GM19239 (cell line): ENCODE results near the gene IL4I1.
"Not testable (repeated sequence)": the region's sequence is repeated elsewhere in the genome, so short reads cannot be mapped to it uniquely, and the experiment has no call there.

Experiments used
- DNase-seq: peaks from one replicate; pipeline ENCODE4 v3.0.0; 2011; ENCODE audit warnings: low spot score; ENCODE audit not compliant: insufficient read length
- FAIRE-seq: peaks from 2 replicates; lab custom pipeline; 2011; peaks lifted over from hg19 to GRCh38; lab: Jason Lieb, UNC

The IL4I1 gene

DNA sequence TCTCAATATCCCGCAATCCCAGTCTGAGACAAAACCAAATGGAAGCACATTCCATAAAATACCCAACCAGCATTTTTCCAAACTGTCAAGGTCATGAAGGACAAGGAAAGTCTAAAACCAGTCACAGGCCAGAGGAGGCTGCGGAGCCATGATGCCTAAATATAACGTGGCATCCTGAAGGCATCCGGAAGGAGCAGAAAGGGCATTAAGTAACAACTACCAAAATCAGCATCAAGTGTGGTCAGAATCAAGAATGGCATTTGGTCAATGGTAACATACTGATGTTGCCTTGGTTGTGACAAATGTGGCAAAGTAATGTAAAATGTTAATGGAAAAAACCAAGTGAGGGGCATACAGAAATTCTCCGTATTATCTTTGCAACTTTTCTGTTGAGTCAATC lies 28.8 kb upstream of the IL4I1 start:
- FAIRE-seq (no peak), DNase-seq (no peak)

DNA sequence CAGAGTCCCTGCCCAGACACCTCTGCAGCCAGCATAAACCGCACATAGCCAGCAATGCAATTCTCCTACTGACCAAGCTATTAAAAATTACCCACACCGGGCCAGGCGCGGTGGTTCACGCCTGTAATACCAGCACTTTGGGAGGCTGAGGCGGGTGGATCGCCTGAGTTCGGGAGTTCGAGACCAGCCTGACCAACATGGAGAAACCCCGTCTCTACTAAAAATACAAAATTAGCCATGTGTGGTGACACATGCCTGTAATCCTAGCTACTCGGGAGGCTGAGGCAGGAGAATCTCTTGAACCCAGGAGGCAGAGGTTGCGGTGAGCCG lies 28.2 kb upstream of the IL4I1 start:
- not testable (repeated sequence) for FAIRE-seq, DNase-seq

DNA sequence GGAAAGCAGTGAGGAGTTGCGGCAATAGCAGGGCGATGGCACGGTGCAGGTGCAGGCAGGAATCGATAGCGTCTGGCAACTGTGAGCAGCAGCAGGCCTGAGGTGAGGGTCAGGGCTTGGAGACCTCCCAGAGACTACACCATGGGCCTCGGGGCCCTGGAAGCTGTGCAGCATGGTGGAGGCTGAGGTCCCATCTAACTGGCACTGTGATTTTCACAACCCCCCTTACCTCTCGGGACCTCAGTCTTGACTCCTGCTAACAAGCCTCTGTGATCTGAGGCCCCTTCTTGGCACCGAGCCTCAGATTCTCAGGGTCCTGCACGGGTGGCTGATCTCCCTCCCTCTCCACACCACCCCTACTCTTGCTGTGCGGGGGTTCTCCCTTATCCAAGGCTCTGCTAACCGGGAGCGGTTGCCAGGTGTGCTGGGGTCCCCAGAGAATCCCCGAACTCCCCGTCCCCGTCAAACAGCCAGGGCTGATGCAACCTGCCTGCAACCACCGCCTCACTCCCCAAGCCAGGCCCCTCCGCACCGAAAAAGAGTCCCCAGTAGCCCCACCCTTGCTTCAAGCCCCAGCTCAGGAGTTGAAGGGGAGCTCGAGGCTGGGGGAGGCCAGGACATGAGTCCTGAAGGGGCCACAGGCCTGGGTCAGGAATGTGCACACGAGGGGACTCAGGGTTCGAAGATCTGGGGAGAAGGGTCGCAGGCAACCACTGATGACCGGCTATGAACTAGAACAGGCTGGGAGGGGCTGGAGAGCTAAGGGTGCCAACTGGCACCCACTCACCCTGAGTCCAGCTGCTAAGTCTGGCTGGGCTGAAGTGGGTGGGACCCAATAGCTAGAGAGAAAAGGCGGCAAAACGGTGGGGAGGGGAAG lies 27.6 kb upstream of the IL4I1 start:
- no peak for DNase-seq
- FAIRE-seq: no peak

DNA sequence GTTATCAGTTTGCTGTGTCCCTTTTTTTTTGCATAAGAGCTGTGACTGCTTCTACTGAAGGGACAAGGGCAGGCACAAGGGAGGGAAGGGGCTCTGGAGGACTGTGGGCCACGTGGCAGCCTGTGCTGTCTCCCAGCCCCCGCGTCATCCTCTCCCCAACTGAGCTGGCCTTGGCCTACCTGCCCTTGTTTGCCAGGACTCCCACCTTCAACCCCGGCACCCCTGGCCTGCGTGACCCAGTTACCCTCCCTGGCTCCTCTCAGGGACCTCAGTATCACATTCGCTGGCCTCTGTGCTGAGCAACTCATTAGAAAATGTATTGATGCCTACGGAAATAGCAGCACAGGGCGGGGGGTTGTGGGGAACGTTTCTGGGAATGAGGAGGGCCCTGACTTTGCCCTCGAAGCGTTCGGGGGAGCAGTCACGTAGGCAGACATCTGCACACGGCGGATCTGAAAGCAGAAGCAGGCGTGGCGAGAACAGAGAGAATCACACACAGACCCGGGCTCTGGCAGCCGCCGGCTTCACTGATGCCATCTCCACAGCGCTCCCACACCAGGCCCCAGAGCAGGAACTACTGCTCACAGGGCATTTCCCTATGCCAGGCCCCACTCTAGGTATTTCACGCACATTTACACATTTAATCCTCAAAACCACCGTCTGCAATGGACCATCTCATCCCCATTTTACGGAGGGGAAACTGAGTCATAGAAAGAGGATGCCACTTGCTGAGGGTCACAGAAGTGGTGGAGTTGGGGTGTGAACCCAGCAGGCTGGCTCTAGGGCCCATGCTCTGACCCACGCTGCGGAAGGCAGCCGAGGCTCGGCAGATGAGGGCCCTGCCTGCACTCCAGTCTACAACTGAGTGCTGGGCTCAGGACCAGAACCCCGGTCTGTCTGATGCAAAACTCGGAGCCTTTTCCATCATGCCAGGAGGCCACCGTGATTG lies 26.6 kb upstream of the IL4I1 start:
- no peak for FAIRE-seq
- DNase-seq: no peak

DNA sequence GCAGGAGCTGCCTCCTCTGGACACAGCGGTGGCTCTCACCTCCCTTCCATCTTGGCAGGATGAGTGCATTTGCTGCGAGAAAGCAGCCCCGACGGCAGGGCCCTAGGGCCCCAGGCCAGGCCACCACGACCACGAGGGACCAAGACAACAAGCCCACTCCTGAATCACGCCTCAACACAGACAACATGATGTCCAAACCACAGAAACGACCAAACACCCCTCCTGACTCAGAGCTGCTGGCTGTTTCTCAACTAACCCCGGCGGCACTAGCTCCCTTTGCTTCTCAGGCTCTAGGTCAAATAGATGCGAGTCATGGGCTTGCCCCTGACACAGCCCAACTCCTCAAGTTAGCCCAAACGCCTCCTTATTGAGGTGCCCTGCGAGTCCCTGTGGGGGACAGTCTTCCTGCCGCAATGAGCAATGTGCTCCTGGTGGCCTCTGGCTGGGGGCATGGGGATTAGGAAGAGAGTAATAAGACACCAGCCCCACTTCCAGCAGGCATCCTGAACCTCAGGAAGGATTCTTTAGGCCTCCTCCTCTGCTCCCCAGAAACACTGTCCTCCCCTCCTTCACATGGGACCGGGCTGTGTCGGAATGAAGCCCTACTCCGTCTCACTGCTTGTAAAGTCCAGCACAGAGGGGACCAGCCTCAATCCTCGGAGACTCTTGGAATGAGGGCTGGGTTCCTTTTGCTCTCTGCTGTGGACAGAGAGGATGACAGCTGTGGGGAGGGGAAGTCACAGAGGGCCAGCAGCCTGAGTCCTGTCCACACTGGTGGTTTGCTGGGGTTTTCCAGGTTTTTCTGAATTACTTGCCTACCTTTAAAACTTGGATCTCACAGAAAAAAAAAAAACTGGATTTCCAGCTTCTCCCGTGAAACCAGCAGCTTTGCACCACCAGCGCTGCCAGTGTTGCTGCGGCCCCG lies 25.4 kb upstream of the IL4I1 start:
- FAIRE-seq: no peak

DNA sequence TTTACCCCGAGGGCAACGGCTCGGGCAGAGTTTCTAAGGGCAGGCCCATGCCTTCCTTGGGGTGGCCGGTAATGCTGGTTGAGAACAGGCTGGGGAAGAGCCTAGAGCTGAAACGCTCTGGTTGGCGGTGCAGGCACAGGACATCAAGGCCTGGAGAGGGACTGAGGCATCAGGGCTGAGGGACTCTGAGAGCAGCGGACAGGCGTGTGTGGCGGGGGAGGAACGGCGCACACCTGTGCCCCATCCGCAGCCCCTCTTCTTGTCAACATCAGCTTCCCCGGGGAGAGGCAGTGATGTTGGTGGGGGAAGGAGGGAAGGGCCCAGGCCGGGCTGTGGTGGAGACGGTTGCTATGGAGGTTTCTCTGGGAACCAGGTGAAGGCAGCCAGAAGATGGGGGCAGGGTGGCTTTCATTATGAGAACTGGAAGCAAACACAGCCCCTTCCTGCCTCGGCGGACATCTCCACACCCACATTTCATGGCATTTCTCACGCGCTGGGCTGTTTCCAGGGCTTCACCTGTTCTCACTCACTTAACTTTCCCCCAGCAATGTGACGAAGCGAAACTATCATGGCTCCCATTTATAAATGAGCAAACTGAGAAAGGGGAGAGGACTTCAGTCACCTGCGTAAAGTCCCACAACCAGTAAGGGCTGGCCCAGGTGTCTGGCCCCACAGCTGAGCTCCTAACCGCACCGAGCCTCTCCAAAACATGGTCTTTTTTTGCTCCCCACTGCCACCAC lies 24.1 kb upstream of the IL4I1 start:
- no peak for FAIRE-seq

More for the DNA sequence above, 25.4 kb upstream of the IL4I1 start:
- DNase-seq: no peak

DNA sequence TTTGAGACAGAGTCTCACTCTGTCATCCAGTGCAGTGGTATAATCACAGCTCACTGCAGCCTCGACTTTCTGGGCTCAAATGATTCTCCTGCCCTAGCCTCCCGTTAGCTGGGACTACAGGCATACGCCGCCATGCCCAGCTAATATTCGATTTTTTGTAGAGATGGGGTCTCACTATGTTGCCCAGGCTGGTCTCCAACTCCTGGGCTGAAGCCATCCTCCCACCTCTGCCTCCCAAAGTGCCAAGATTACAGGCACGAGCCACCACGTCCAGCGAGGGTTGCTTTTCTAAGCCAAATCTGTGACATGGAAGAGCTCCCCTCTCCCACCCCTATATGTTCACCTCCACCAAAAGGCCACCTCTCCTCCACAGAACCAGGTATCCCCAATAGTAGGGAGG lies 21.4 kb upstream of the IL4I1 start:
- DNase-seq (no peak), FAIRE-seq (no peak)

More for the DNA sequence above, 24.1 kb upstream of the IL4I1 start:
- DNase-seq: no peak

DNA sequence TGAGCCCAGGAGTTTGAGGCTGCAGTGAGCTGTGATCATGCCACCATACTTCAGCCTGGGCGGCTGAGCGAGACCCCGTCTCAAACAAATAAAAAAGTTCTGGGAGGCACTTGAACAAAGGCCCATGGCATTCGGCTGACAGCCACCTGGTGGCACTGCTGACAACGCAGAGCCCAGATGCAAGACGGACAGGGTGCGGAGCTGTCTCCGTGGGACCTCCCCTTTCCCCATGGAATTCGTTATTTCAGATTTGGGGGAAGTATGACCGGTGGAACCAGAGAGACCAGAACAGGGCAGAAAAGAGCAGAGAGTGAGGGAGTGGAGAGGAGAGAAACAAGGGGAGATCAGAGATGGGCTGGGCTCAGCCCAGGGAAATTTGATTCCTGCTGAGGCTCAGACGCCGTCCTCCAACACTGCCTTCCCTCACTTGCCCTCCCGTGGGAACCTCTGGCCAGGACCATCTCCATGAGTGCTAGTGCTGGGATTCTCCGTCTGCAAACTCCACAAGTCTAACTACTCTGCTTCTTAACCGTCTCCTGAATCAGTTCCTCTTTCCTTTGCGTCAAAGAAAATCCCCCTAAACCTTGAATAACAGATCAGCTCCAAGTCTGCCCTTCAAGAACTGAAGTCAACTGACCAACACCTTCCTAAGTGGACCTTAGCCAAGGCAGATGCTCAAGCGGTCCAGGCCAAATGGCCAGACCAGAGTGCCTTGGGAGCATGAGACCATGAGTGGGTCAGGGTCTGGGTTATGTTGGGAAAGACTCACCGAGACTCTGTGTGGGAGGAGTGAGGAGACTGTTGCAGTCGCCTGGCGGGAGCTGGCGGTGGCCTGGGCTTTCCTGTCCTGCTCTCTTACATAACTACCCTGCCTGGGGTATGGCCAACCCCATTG lies 20.4 kb upstream of the IL4I1 start:
- no peak for FAIRE-seq
- DNase-seq: no peak

DNA sequence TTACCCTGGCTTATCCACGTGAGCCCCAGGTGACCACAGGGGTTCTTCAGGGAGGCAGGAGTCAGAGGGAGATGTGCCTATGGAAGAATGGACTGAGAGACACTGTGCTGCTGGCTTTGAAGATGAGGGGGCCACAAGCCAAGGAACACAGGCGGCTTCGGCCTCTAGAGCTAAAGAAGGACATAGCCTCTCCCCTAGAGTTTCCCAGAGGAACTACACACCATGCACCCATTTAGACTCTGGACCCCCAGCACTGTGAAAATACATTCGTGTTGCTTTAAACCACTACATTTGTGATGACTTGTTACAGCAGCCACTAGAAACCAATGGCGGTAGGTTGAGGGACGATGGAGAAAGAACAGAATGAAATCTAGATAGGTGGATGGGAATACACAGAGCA lies 18.6 kb upstream of the IL4I1 start:
- FAIRE-seq (no peak), DNase-seq (no peak)

DNA sequence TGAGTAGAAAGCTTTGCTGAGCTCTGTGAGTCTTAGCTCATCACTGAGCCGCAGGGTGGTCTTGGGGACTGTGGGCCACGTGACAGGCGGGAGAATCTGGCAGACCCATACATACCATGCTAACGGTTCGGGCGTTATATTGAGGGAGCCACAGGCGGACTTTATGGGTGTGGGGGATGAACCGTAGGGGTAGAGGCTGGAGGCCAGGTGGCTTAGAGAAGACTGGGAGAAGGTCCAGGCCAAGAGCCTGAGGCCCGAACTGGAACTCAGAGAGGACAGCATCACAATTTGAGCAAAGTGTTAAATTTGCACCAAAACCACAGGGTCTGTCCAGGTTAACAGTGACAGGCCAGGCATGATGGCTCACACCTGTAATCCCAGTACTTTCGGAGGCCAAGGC lies 17.0 kb upstream of the IL4I1 start:
- DNase-seq (no peak), FAIRE-seq (no peak)

DNA sequence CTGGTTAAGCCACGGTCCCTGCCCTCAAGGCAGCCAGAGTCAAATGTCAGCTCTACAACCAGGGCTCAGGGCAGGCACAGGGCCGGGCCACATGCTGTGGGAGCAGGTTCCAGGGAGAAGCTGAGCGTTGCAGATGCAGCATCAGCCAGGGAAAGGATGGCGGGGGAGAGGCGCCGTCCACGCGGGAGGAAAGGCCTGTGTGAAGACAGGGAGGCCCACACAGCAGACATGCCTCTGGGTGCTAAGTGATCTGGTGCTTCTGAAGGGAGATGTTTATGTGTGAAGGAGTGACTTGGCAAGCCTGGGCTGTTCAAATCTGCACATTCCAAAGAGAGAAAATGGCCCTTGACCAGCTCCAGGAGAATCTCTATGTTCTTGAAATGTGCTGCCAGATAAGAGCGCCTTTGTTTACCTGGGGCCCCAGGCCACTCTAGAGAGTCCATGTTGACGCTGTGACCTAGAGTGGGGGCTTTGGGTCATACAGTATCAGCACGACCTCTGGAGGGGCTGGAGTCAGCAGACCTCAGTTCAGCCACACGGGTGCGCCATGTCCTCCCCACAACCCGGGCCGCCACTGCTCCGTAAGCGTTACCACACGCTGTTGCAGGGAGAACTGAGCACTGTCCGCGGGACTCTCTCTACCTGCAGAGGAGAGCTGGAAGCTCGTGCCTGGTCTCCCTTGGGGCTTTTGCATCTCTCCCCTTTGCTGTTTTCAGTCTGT lies 16.4 kb upstream of the IL4I1 start:
- DNase-seq (no peak), FAIRE-seq (no peak)

DNA sequence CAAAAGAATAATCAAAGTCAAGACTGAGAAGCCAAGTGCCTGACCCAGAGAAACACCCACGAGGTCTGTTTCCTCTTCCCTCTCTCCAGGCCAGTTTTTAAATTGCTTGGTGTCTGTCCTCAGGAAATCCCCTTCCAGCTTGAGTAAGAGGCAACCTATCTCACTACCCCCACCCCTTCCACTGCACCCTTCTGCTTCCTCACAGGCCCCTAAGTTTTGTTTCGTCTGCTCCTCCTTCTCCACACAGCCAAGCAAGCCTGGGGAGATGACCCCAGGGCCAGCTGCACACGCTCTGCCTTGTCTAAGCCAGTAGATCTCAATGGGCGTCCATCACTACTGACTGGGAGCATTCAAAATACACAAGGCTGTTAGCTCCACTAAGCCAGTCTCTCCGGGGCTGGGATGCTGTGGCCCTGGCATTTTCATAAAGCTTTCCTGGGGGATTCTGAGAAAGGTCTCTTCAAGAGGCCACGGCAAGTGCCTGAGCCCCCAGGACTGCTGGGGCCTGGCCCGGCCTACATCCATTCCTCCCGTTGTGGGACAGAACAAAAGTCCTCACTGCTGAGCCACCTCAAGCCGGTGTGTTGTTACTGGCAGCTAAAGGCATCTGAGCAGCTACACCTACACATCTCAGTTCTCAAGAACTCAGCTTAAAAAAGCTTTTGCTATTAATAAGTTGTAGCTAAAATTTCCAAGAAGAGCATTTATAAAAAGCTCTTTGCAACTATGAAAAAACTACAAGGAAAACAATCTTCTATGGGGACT lies 14.9 kb upstream of the IL4I1 start:
- DNase-seq (peak; percentile 49), FAIRE-seq (peak; percentile 64)

DNA sequence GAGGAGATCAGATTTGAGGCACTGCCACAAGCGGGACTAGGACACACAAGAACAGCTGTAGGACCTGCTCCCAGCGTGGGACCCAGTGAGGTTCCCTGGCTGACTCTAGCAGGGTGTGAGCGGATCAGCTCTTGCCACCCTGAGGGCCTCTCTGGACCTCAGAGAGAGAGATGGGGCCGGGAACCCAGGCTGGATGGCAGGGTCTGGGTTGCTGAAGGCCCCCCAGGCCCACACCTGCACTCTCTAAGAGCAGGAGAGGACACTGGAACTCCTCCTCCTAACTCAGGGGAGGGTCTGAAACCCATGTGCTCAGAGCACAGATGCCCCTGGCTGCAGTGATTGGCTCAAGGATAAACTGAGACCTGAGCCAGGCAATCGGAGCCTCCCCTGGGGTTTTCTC lies 13.5 kb upstream of the IL4I1 start:
- FAIRE-seq (no peak), DNase-seq (no peak)

DNA sequence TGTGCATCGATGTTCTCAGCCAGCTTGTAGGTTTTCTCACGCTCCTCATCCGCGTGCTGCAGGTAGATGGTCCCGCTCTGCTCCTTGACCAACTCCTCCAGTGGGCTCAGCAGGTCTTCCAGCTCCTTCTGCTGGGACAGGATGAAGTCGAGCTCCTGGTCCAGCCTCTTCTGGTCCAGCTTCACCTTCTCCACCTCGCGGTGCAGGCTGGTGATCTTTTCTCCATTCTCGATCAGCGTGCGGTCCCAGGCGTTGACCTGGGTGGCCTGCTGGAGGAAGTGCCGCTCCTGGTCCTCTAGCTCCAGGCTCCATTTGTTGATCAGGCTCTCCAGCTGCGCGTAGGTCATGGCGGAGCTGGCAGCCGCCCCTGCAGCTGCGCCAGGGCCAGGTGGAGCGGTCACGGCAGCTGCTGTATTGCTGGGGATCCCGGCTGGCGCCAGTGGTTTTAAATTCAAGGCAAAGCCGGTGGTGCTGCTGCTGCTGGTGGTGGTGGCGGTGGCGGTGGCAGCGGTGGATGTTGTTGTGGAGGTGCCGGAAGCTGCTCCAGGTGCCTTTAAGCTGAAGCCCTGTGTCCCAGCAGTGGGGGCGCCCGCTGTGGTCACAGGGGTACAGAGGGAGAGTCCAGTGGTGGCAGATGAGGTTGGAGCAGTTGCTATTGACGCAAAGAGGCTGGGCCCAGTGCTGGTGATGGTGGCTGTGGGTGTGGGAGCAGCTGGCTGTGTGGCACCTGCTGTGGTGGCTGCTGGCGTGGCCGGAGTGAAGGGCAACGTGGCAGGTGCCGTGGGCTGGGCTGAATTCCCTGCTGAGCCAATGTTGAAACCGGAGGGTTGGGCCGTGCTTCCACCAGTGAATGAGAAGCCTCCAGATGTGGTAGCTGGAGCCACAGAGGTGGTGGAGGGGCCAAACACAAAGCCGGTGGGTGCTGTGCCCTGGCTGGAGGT lies 12.1 kb upstream of the IL4I1 start:
- DNase-seq (no peak), FAIRE-seq (no peak)

DNA sequence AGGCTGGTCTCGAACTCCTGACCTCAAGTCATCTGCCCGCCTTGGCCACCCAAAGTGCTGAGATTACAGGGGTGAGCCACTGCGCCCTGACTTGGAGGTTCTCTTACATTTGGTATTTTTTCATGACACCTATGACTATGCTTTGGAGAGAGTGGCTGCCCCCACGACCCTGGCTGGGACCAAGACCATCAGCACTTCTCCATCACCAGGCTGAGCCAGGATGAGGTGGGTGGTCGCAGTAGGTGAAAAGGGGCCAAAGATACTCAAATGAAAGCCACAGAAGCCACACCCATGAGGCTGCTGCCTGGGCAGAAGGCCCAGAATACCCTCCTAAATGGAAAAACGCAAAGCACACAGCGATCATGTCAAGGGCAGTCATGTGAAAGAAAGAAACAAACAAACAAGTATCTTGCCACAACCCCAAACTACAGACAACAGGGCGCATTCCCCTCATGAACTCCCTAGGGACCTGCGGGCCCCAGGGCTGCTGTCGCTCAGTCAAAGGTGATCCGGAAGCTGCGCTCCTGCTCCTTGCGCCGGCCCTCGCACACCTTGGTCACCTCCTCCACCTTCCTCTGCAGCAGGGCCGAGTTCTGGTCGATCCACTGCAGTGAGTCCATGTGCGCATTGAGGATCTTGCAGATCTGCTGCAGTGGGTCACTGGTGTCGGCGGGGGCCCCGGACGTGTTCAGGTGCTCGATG lies 11.2 kb upstream of the IL4I1 start:
- no peak for DNase-seq
- FAIRE-seq: no peak
